Occipital lobe (tissue), 2 donors: ENCODE data around the gene MMP21. TPM values are rescaled to one million over a fixed set of nuclear protein-coding genes. Genes with fewer than 3 reads are reported as not detected.

Experiments
- small RNA-seq: library from RNA; depleted of rRNA; stranded (forward); fragments of <200 nt; gene quantifications from one replicate; pipeline ENCODE3, GENCODE V24; 2014
- total RNA-seq: library from RNA; depleted of rRNA; stranded (reverse); fragments of >200 nt; gene quantifications from one replicate; pipeline ENCODE4 v1.2.3, GENCODE V29; 2014

MMP21 gene
- total RNA-seq, 1 donor from 2014 or later, result not detected

Small RNA genes within 50 kb of the gene (small RNA-seq; reads per million reads assigned to genes)
- not detected for gene MIR4484

Other genes starting within 250 kb of the MMP21 start
- not detected for gene TEX36, start 92.7 kb downstream of the MMP21 start, total RNA-seq
- gene EDRF1, start 56.1 kb downstream of the MMP21 start, total RNA-seq, result 51.9 TPM
- 44.8 TPM for gene UROS, start 47.4 kb upstream of the MMP21 start, total RNA-seq
- gene BCCIP, start 47.7 kb upstream of the MMP21 start, total RNA-seq, result 33.8 TPM
- gene DHX32, start 105.5 kb upstream of the MMP21 start, total RNA-seq, result 20.4 TPM
- 2.5 TPM for gene FANK1, start 120.7 kb upstream of the MMP21 start, total RNA-seq